ENCODE measurements around the gene SEMA3F.

Gene SEMA3F

GRCh38 chr3:50235716-50236483 lies 80.8 kb downstream of the SEMA3F start, which contains the start of gene GNAI2:
GNAI2 (plus strand) TSS chr3:50236204; CDS start chr3:50236336, 132 bp downstream.
- peak; percentile 99 for DNase-seq (ENCODE audit: low spot score)

GRCh38 chr3:50236484-50237132 lies 81.5 kb downstream of the SEMA3F start:
- no peak for DNase-seq (ENCODE audit: low spot score)

GRCh38 chr3:50237133-50237651 lies 82.1 kb downstream of the SEMA3F start:
- DNase-seq (ENCODE audit: low spot score): no peak

- peak; percentile 73 for DNase-seq (ENCODE audit: low spot score)
Measured at GRCh38 chr3:50237754-50238548, 82.8 kb downstream of the SEMA3F start.

GRCh38 chr3:50238549-50239026 lies 83.5 kb downstream of the SEMA3F start:
- DNase-seq (ENCODE audit: low spot score): no peak
